GM12878 (cell line): ENCODE measurements around the gene TMPRSS6. TPM values are rescaled to one million over a fixed set of nuclear protein-coding genes. Genes with fewer than 3 reads are reported as not detected.

Source experiments
- ATAC-seq: fragments of 200-7000 bp; cut with Tn5 transposase; 3 replicates; pipeline ENCODE4 v1.9.1; 2020; ENCODE audit warnings: mild to moderate bottlenecking, moderate library complexity
- BruUV-seq: library from RNA; stranded (reverse); fragments of 400-500 nt; replicated peaks from 2 replicates; lab custom pipeline; 2021; lab: Mats Ljungman, UMichigan
- CTCF ChIA-PET: fragments of 300-600 bp; sonication (Branson Sonifier 250); formaldehyde crosslinking; extraction: SDS; loops from one replicate; lab custom pipeline; 2021; ENCODE audit warnings: inconsistent platforms; lab: Yijun Ruan, JAX
- POLR2A ChIA-PET: fragments of 350-600 bp; formaldehyde crosslinking; extraction: SDS; loops from one replicate; lab custom pipeline; 2021; ENCODE audit warnings: inconsistent platforms; lab: Charles Lee
- RAD21 ChIA-PET: fragments of 300-600 bp; sonication (Branson Sonifier 250); formaldehyde crosslinking; loops from one replicate; lab custom pipeline; 2023; ENCODE audit warnings: antibody characterized with exemption; ENCODE audit not compliant: unreplicated experiment; lab: Charles Lee
- SMC1A ChIA-PET: fragments of 300-600 bp; sonication (Branson Sonifier 250); formaldehyde crosslinking; loops from one replicate; lab custom pipeline; 2023; ENCODE audit not compliant: unreplicated experiment, uncharacterized antibody; lab: Charles Lee
- DNase-seq: peaks from one replicate; pipeline ENCODE4 v3.0.0-alpha.2; 2011; ENCODE audit warnings: low read depth, low spot score
- FAIRE-seq: peaks from 3 replicates; lab custom pipeline; 2011; peaks lifted over from hg19 to GRCh38; lab: Jason Lieb, UNC
- H2AFZ ChIP-seq: 2 replicates; pipeline ENCODE4 v1.6.0; 2011; ENCODE audit warnings: low read depth, low read length, control low read depth; ENCODE audit not compliant: control insufficient read depth
- H3K27ac ChIP-seq: 2 replicates; pipeline ENCODE4 v1.5.1; 2011; ENCODE audit warnings: control low read depth; ENCODE audit not compliant: control insufficient read depth, insufficient read depth
- H3K27me3 ChIP-seq, 2 experiments: replicated peaks in 1 of 2; 2 replicates each; pipeline versions ENCODE4 v1.6.0 to v1.6.1; 2011; ENCODE audit warnings: low read length in 1 of 2; ENCODE audit not compliant: control insufficient read depth in 2 of 2, insufficient read depth in 2 of 2
- H3K36me3 ChIP-seq, 2 experiments: 2 replicates each; pipeline ENCODE4 v1.5.1; 2011; ENCODE audit warnings: low read length in 1 of 2; ENCODE audit not compliant: control insufficient read depth in 2 of 2, insufficient read depth in 2 of 2
- H3K4me1 ChIP-seq: 2 replicates; pipeline ENCODE4 v1.6.1; 2011; ENCODE audit warnings: mild to moderate bottlenecking, low read length, moderate library complexity, mixed read lengths; ENCODE audit not compliant: control insufficient read depth, insufficient read depth
- H3K4me2 ChIP-seq: 2 replicates; pipeline ENCODE4 v1.6.0; 2011; ENCODE audit warnings: control low read depth; ENCODE audit not compliant: control insufficient read depth, insufficient read depth
- H3K4me3 ChIP-seq: fragments of 200-600 bp; sonication (generic); 2 replicates; pipeline ENCODE4 v1.5.1; 2016
- H3K79me2 ChIP-seq: 2 replicates; pipeline ENCODE4 v1.6.0; 2011; ENCODE audit warnings: low read length; ENCODE audit not compliant: control insufficient read depth, insufficient read depth
- H3K9ac ChIP-seq: 2 replicates; pipeline ENCODE4 v1.8.0; 2011; ENCODE audit warnings: low read length, control low read depth, mixed read lengths; ENCODE audit not compliant: control insufficient read depth, insufficient read depth
- H3K9me3 ChIP-seq: replicated peaks from 3 replicates; pipeline ENCODE4 v1.5.1; 2011; ENCODE audit warnings: mild to moderate bottlenecking, low read length; ENCODE audit not compliant: control insufficient read depth, insufficient read depth
- H4K20me1 ChIP-seq: 2 replicates; pipeline ENCODE4 v1.6.0; 2011; ENCODE audit not compliant: control insufficient read depth, insufficient read depth
- BCLAF1 ChIP-seq: fragments of 450-650 bp; IDR thresholded peaks from 2 replicates; pipeline ENCODE4 v1.6.1; 2017; ENCODE audit warnings: antibody characterized with exemption, mild to moderate bottlenecking, moderate library complexity
- CEBPZ ChIP-seq: fragments of 150-350 bp; IDR thresholded peaks from 2 replicates; pipeline ENCODE4 v1.6.1; 2016; ENCODE audit warnings: low read depth, low read length
- CHD1 ChIP-seq: IDR thresholded peaks from 2 replicates; pipeline ENCODE4 v1.6.1; 2012; ENCODE audit warnings: low read depth, low read length, improper control_type of control experiment
- ELK1 ChIP-seq: IDR thresholded peaks from 2 replicates; pipeline ENCODE4 v1.6.1; 2012; ENCODE audit warnings: low read depth, low read length, improper control_type of control experiment
- HDAC2 ChIP-seq: fragments of 200-600 bp; sonication (generic); IDR thresholded peaks from 2 replicates; pipeline ENCODE4 v1.6.1; 2017
- IKZF1 ChIP-seq: fragments of 450-650 bp; conservative IDR thresholded peaks from 2 replicates; pipeline ENCODE4 v1.6.1; 2017; ENCODE audit warnings: antibody characterized with exemption, mild to moderate bottlenecking
- MXI1 ChIP-seq: fragments of 150-350 bp; IDR thresholded peaks from 2 replicates; pipeline ENCODE4 v1.6.1; 2011; ENCODE audit warnings: low read depth, mild to moderate bottlenecking, inconsistent platforms, low read length, improper control_type of control experiment
- NR2C1 ChIP-seq: fragments of 450-650 bp; IDR thresholded peaks from 2 replicates; pipeline ENCODE4 v1.6.1; 2017; ENCODE audit warnings: antibody characterized with exemption, mild to moderate bottlenecking, moderate library complexity
- POU2F2 ChIP-seq: IDR thresholded peaks from 3 replicates; pipeline ENCODE4 v1.6.1; 2011; ENCODE audit warnings: low read depth, mild to moderate bottlenecking, low read length, borderline replicate concordance
- STAT3 ChIP-seq: IDR thresholded peaks from 2 replicates; pipeline ENCODE4 v1.6.1; 2011; ENCODE audit warnings: low read depth, low read length, improper control_type of control experiment
- USF1 ChIP-seq: IDR thresholded peaks from 2 replicates; pipeline ENCODE4 v1.6.1; 2011; ENCODE audit warnings: borderline replicate concordance, low read depth, mild to moderate bottlenecking, moderate library complexity, mixed read lengths, low read length; ENCODE audit not compliant: insufficient read depth; ENCODE audit errors: extremely low read length
- ZNF384 ChIP-seq: IDR thresholded peaks from 2 replicates; pipeline ENCODE4 v1.6.1; 2012; ENCODE audit warnings: low read depth, mild to moderate bottlenecking, low read length, improper control_type of control experiment, borderline replicate concordance
- WGBS: methylation state at CpG from one replicate; pipeline ENCODE4 v1.1.6; 2016; ENCODE audit warnings: low lambda C conversion rate; ENCODE audit not compliant: insufficient replicate concordance, insufficient coverage; ENCODE audit errors: missing lambda C conversion rate; 5-methylcytosine and 5-hydroxymethylcytosine counted together
- in situ Hi-C: fragments of 300-500 bp; cut with MboI; formaldehyde crosslinking; loops from 9 replicates; pipeline ENCODE4 v1.14.3; 2018; ENCODE audit warnings: mixed read lengths
- intact Hi-C: fragments of 100-400 bp; cut with micrococcal nuclease; formaldehyde crosslinking; loops from one replicate; pipeline ENCODE4 v1.14.2; 2022; ENCODE audit not compliant: unreplicated experiment
- polyA plus RNA-seq, 11 experiments: library from polyadenylated mRNA; depleted of rRNA in 4 of 11; unstranded in 6 of 11; stranded (reverse) in 5 of 11; fragments of >200 nt; fragmentation: Nextera tagmentation in 4 of 11; fragmentation: Illumina TruSeq in 1 of 11; extraction: Ambion mirVana in 4 of 11; extraction: Trizol in 1 of 11; gene quantifications; 1 replicate in 1 of 11; 2 replicates in 10 of 11; pipeline versions ENCODE4 v1.2.1 to v1.2.3, GENCODE V29; 2011 to 2016; ENCODE audit warnings: inconsistent platforms in 2 of 11, missing spikeins in 2 of 11, low read depth in 1 of 11
- total RNA-seq, 4 experiments: library from RNA; depleted of rRNA in 3 of 4; stranded (reverse); fragments of >200 nt in 3 of 4; fragmentation: Illumina TruSeq in 1 of 4; extraction: Trizol in 1 of 4; gene quantifications; 2 replicates each; pipeline versions ENCODE4 v1.2.1 to v1.2.3, GENCODE V29; 2013 to 2021
- TF ChIP-seq, protein P1 (sequence below): IDR thresholded peaks from 2 replicates; pipeline ENCODE4 v1.6.1; 2011; ENCODE audit warnings: mild to moderate bottlenecking, low read depth, low read length, moderate library complexity; ENCODE audit not compliant: insufficient replicate concordance

The TMPRSS6 gene
- total and polyA plus RNA-seq, 10 of the 15 experiments (the other 5 are each of a cell fraction or from before 2014, with no cell fraction given) = 0.06 to 0.69 (median 0.19) TPM; not detected in 6

DNA sequence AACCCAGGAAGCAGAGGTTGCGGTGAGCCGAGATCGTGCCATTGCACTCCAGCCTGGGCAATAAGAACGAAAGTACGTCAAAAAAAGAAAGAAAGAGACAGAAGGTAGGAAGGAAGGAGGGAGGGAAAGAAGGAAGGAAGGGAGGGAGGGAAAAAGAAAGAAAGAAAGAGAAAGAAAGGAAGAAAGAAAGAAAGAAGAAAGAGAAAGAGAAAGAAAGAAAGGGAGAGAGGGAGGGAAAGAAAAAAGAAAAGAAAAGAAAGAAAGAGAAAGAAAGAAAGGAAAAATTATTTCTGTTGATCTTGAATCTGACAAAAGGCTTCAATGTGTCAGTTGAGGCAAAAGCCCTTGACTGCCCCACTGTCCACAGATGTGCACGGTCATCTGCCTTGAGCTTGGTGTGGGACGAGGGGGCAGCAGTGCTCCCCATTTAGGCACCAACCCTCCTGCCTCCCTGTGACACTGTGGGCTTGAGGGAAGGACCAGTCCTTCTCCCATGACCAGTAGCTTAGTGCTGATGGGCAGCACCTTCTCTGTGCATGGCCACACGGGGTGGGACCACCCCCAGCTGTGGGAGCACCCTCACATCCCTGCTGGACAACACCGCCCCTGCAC is 33.6 kb downstream of the TMPRSS6 start:
- intact Hi-C loops = loop anchor here (5.0 kb wide), 1 partner anchor 71 kb away; the partner anchor contains the start of gene IL2RB
- ChIA-PET POLR2A (interaction anchor here (0.7 kb wide), 1 partner anchor 173 kb away, joined by 3 read pairs; no protein-coding TSS in a partner anchor), RAD21 (interaction anchor here (0.8 to 1.8 kb wide), 6 partner anchors 9 to 123 kb away, joined by 3 to 10 read pairs (median 4); no protein-coding TSS in a partner anchor), SMC1A (interaction anchor here (1.0 to 2.1 kb wide), 6 partner anchors 11 to 123 kb away, joined by 3 to 6 read pairs (median 5); no protein-coding TSS in a partner anchor), CTCF (interaction anchor here (0.9 to 2.0 kb wide), 12 partner anchors 13 to 183 kb away, joined by 3 to 17 read pairs (median 6); partner anchors contain the start of gene IL2RB)
- Histone ChIP-seq H3K36me3 (no peaks in the 10 kb centered on the region), H3K27ac (no peak overlapping the region), H2AFZ (no peak overlapping the region), H3K9me3 (no peaks in the 10 kb centered on the region), H3K27me3 (peaks cover 0 to 3% of the 10 kb centered on the region in 2 experiments; a peak in 2 of 4 replicates), H3K4me3 (no peak overlapping the region), H3K4me1 (peaks cover 10% of the 10 kb centered on the region), H3K9ac (no peak overlapping the region), H4K20me1 (no peaks in the 10 kb centered on the region), H3K79me2 (no peaks in the 10 kb centered on the region), H3K4me2 (no peak overlapping the region)
- WGBS = 69% methylated on average over 9 of the region's 9 CpGs
- DNase-seq = no peak
- ATAC-seq = no peak
- FAIRE-seq = no peak
- in situ Hi-C loops = no loop called here
- BruUV-seq = no TSS peak
- TF ChIP-seq IKZF1 (no peak), USF1 (no peak), CHD1 (no peak), BCLAF1 (no peak), POU2F2 (no peak), NR2C1 (no peak), ELK1 (no peak), MXI1 (no peak), HDAC2 (no peak), STAT3 (no peak), ZNF384 (no peak), CEBPZ (no peak)
- TF ChIP-seq, protein P1, sequence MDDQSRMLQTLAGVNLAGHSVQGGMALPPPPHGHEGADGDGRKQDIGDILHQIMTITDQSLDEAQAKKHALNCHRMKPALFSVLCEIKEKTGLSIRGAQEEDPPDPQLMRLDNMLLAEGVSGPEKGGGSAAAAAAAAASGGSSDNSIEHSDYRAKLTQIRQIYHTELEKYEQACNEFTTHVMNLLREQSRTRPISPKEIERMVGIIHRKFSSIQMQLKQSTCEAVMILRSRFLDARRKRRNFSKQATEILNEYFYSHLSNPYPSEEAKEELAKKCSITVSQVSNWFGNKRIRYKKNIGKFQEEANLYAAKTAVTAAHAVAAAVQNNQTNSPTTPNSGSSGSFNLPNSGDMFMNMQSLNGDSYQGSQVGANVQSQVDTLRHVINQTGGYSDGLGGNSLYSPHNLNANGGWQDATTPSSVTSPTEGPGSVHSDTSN = no peak
